BLaER1 treated with 17β-estradiol and CSF1 and Interleukin-3, amounts not matched to agents 10 nM and 100 nM (cell line): ENCODE measurements around the gene KIF25.

Experiments
- H3K27ac ChIP-seq, 11 experiments: shearing (Covaris generic); formaldehyde crosslinking; 2 replicates each; pipeline ENCODE4 v1.8.1; 2022
- H3K27me3 ChIP-seq, 11 experiments: shearing (Covaris generic); formaldehyde crosslinking; 2 replicates each; pipeline ENCODE4 v1.8.1; 2022
- H3K36me3 ChIP-seq, 11 experiments: shearing (Covaris generic); formaldehyde crosslinking; 2 replicates each; pipeline ENCODE4 v1.8.1; 2022
- H3K4me1 ChIP-seq, 10 experiments: shearing (Covaris generic); formaldehyde crosslinking; 2 replicates each; pipeline ENCODE4 v1.8.1; 2022
- H3K4me2 ChIP-seq, 11 experiments: shearing (Covaris generic); formaldehyde crosslinking; 2 replicates each; pipeline ENCODE4 v1.8.1; 2022
- H3K4me3 ChIP-seq, 10 experiments: shearing (Covaris generic); formaldehyde crosslinking; 2 replicates each; pipeline ENCODE4 v1.8.1; 2022
- H3K9ac ChIP-seq, 11 experiments: shearing (Covaris generic); formaldehyde crosslinking; 2 replicates each; pipeline ENCODE4 v1.8.1; 2022
- H3K9me3 ChIP-seq, 11 experiments: shearing (Covaris generic); formaldehyde crosslinking; replicated peaks in 1 of 11; 2 replicates each; pipeline ENCODE4 v1.8.1; 2022
- H4K20me1 ChIP-seq, 11 experiments: shearing (Covaris generic); formaldehyde crosslinking; 2 replicates each; pipeline ENCODE4 v1.8.1; 2022
- Cebpa-rat ChIP-seq, 11 experiments: shearing (Covaris generic); IDR thresholded peaks; 2 replicates each; pipeline ENCODE4 v1.8.1; 2022

Gene KIF25

GRCh38 chr6:168002804-168003203 is 5.3 kb downstream of the KIF25 start:
- Histone ChIP-seq H3K4me2 (peak overlapping the region in 9 of 11 experiments; percentile 44 to 83 (median 73); a peak in 16 of 22 replicates), H3K27me3 (no peaks in the 10 kb centered on the region), H3K9me3 (peaks cover 0 to 25% (median 13%) of the 10 kb centered on the region in 11 experiments; a peak in 16 of 22 replicates), H3K4me3 (no peak overlapping the region), H3K36me3 (peaks cover 0 to 12% (median 0%) of the 10 kb centered on the region in 11 experiments; a peak in 2 of 22 replicates), H3K27ac (peak overlapping the region in 8 of 11 experiments; percentile 91 to 97 (median 94); a peak in 15 of 22 replicates), H4K20me1 (no peaks in the 10 kb centered on the region), H3K9ac (peak overlapping the region in 1 of 11 experiments; percentile 84; a peak in 3 of 22 replicates), H3K4me1 (peaks cover 25 to 79% (median 67%) of the 10 kb centered on the region in 10 experiments)
- TF ChIP-seq Cebpa-rat (IDR thresholded peaks at IDR 0.05): no peak

DNA sequence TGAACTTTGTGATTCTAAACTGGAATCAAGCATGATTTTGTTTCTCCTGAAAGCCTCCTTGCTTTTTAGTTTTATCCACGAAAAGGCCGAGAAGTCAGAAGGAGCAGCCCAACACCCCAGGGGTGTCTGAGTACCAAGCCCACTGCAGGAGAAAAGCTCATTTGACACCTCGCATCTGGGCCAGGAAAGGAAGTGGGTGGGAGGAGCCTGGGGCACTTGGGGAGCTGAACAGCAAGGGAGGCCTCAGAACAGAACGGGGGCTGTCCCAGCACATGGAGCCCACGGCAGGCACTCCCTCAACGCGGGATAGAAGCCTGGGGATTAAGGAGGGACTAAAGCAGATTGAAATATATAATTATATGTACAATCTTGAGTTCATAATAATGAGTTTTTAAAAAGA is 6.6 kb downstream of the KIF25 start:
- Histone ChIP-seq H4K20me1 (no peaks in the 10 kb centered on the region), H3K4me3 (no peak overlapping the region; a peak in 1 of 20 replicates), H3K27me3 (no peaks in the 10 kb centered on the region), H3K4me1 (peaks cover 29 to 78% (median 65%) of the 10 kb centered on the region in 10 experiments), H3K27ac (peak overlapping the region in 9 of 11 experiments; percentile 87 to 97 (median 93); a peak in 18 of 22 replicates), H3K36me3 (peaks cover 0 to 14% (median 0%) of the 10 kb centered on the region in 11 experiments; a peak in 3 of 22 replicates), H3K9ac (peak overlapping the region in 6 of 11 experiments; percentile 9 to 84 (median 36); a peak in 7 of 22 replicates), H3K9me3 (peaks cover 11 to 36% (median 23%) of the 10 kb centered on the region in 11 experiments; a peak in 21 of 22 replicates), H3K4me2 (peak overlapping the region; percentile 23 to 83 (median 73); a peak in 20 of 22 replicates)
- TF ChIP-seq Cebpa-rat (IDR thresholded peaks at IDR 0.05): no peak

- Histone ChIP-seq H3K9me3 (peaks cover 20 to 45% (median 31%) of the 10 kb centered on the region in 11 experiments), H3K9ac (peak overlapping the region in 6 of 11 experiments; percentile 53 to 84 (median 82); a peak in 7 of 22 replicates), H3K4me3 (no peak overlapping the region), H4K20me1 (no peaks in the 10 kb centered on the region), H3K36me3 (peaks cover 0 to 20% (median 0%) of the 10 kb centered on the region in 11 experiments; a peak in 5 of 22 replicates), H3K27ac (peak overlapping the region in 9 of 11 experiments; percentile 87 to 97 (median 93); a peak in 18 of 22 replicates), H3K27me3 (no peaks in the 10 kb centered on the region), H3K4me1 (peaks cover 29 to 73% (median 62%) of the 10 kb centered on the region in 10 experiments), H3K4me2 (peak overlapping the region in 8 of 11 experiments; percentile 30 to 83 (median 76); a peak in 16 of 22 replicates)
- TF ChIP-seq Cebpa-rat (IDR thresholded peaks at IDR 0.05): no peak
Observed at GRCh38 chr6:168004945-168005344, 7.5 kb downstream of the KIF25 start.

GRCh38 chr6:168005796-168006195 is 8.3 kb downstream of the KIF25 start:
- Histone ChIP-seq H3K4me2 (peak overlapping the region in 9 of 11 experiments; percentile 30 to 83 (median 75); a peak in 17 of 22 replicates), H3K9me3 (peaks cover 29 to 54% (median 38%) of the 10 kb centered on the region in 11 experiments), H3K27ac (peak overlapping the region in 10 of 11 experiments; percentile 73 to 97 (median 92); a peak in 20 of 22 replicates), H3K36me3 (peaks cover 0 to 26% (median 0%) of the 10 kb centered on the region in 11 experiments; a peak in 6 of 22 replicates), H3K27me3 (no peaks in the 10 kb centered on the region), H3K4me1 (peaks cover 29 to 73% (median 62%) of the 10 kb centered on the region in 10 experiments), H3K9ac (peak overlapping the region in 8 of 11 experiments; percentile 35 to 84 (median 80); a peak in 11 of 22 replicates), H3K4me3 (peak overlapping the region in 1 of 10 experiments; percentile 13; a peak in 1 of 20 replicates), H4K20me1 (no peaks in the 10 kb centered on the region)
- TF ChIP-seq Cebpa-rat (IDR thresholded peaks at IDR 0.05): no peak

DNA sequence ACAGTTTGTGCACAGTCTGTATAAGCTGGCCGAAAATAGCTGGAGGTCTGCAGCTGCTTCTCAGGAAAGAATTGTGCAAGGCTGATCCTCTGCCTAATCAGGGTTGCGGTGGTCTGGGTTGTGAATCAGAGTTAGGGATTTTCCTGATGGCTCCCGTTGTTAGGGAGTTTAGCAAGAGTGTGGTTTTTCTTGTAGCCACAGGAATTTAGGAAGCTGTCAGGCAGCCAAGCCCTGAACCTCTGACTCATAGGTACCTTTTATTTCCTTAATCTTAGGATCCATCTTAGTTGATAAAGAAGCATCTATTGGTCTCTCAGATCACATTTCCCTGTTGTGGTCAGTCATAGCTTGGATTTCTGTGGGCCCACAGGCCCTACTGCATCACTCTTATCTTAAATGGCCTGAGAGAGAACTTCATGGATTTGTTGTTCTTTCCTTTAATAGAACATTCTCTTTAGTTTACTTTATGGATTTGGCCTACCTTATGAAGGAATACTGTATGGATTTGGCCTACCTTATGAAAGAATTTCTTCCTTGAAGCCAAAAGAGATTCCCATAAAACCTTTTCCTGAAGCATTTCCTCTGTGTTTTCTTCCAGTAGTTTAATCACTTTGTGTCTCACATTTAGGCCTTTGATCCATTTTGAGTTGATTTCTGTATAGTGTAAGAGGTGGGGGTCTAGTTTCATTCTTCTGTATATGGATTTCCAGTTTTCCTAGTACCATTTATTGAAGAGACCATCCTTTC is 10.3 kb downstream of the KIF25 start:
- peak; percentile 89 to 100 (median 100) for TF ChIP-seq Cebpa-rat (IDR thresholded peaks at IDR 0.05)
- Histone ChIP-seq H3K27ac (peak overlapping the region in 10 of 11 experiments; percentile 73 to 97 (median 92); a peak in 21 of 22 replicates), H3K4me1 (peaks cover 29 to 66% (median 54%) of the 10 kb centered on the region in 10 experiments), H3K4me2 (peak overlapping the region; percentile 30 to 83 (median 73)), H3K4me3 (peak overlapping the region in 3 of 10 experiments; percentile 11 to 44 (median 16); a peak in 4 of 20 replicates), H3K9me3 (peaks cover 49 to 74% (median 58%) of the 10 kb centered on the region in 11 experiments), H4K20me1 (no peaks in the 10 kb centered on the region), H3K36me3 (peaks cover 0 to 38% (median 5%) of the 10 kb centered on the region in 11 experiments; a peak in 8 of 22 replicates), H3K27me3 (no peaks in the 10 kb centered on the region), H3K9ac (peak overlapping the region in 10 of 11 experiments; percentile 57 to 84 (median 80); a peak in 19 of 22 replicates)

DNA sequence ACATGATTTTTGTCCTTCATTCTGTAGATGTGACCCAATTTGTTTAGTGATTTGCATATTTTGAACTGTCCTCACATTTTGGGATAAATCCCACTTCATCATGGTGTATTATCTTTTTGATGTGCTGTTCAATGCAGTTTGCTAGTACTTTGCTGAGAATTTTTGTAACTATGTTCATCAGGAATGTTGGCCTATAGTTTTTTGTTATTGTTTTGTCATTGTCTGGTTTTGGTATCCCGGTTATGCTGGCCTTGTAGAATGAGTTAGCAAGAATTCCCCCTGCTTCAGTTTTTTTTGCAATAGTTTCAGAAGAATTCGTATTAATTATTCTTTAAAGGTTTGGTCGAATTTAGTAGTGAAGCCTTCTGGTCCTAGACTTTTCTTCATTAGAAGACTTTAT is 11.9 kb downstream of the KIF25 start:
- H3K36me3 ChIP-seq: peaks cover 0 to 42% (median 5%) of the 10 kb centered on the region in 11 experiments; a peak in 8 of 22 replicates
- peaks cover 52 to 86% (median 73%) of the 10 kb centered on the region in 11 experiments for H3K9me3 ChIP-seq
- H4K20me1 ChIP-seq: no peaks in the 10 kb centered on the region
- peak overlapping the region in 9 of 11 experiments; percentile 87 to 97 (median 93); a peak in 17 of 22 replicates for H3K27ac ChIP-seq
- no peak overlapping the region for H3K4me2 ChIP-seq
- no peak overlapping the region for H3K9ac ChIP-seq
- H3K27me3 ChIP-seq: no peaks in the 10 kb centered on the region
- peaks cover 20 to 66% (median 48%) of the 10 kb centered on the region in 10 experiments for H3K4me1 ChIP-seq
- TF ChIP-seq Cebpa-rat (IDR thresholded peaks at IDR 0.05): no peak
- H3K4me3 ChIP-seq: no peak overlapping the region

DNA sequence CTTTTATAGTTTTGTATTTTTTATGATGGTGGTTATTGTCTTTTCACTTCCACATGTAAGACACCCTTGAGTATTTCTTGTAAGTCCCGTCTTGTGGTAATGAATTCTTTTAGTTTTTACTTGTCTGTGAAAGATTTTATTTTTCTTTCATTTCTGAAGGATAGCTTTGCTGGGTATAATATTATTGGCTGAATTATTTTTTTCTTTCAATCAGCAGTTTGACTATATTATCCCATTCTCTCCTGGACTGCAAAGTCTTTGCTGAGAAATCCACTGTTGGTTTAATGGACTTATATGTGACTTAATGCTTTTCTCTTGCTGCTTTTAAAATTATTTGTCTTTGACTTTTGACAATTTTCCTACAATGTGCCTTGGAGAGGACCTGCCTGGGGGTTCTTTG is 13.8 kb downstream of the KIF25 start:
- no peak for TF ChIP-seq Cebpa-rat (IDR thresholded peaks at IDR 0.05)
- no peaks in the 10 kb centered on the region for H4K20me1 ChIP-seq
- H3K4me3 ChIP-seq: no peak overlapping the region
- 0 out of 22 replicates have a peak overlapping the region, but pooled peaks of 1 of the 11 experiments have one; percentile 13 for H3K27ac ChIP-seq
- H3K4me1 ChIP-seq: peaks cover 28 to 51% (median 38%) of the 10 kb centered on the region in 10 experiments
- no peak overlapping the region for H3K4me2 ChIP-seq
- H3K36me3 ChIP-seq: peaks cover 0 to 38% (median 4%) of the 10 kb centered on the region in 11 experiments; a peak in 8 of 22 replicates
- H3K9ac ChIP-seq: no peak overlapping the region
- peaks cover 68 to 86% (median 77%) of the 10 kb centered on the region in 11 experiments for H3K9me3 ChIP-seq
- peaks cover 0 to 6% (median 0%) of the 10 kb centered on the region in 11 experiments; a peak in 1 of 22 replicates for H3K27me3 ChIP-seq
